HPDE6-E6E7 (cell line): Measurements from ENCODE around the gene HLA-DQA1.
"Not testable (repeated sequence)": the region's sequence is repeated elsewhere in the genome, so short reads cannot be mapped to it uniquely, and the experiment has no call there.

Experiments used
- DNase-seq: peaks from one replicate; pipeline ENCODE4 v3.0.0; 2011; ENCODE audit warnings: missing footprints; ENCODE audit errors: extremely low spot score

The HLA-DQA1 gene

GRCh38 chr6:32622545-32623401 is 14.4 kb upstream of the HLA-DQA1 start:
- no peak for DNase-seq

GRCh38 chr6:32623693-32624092 is 13.5 kb upstream of the HLA-DQA1 start:
- DNase-seq, result no peak

- no peak for DNase-seq
These were observed 12.6 kb upstream of the HLA-DQA1 start for GRCh38 chr6:32624565-32624964.

GRCh38 chr6:32625137-32625536 is 12.1 kb upstream of the HLA-DQA1 start:
- DNase-seq, result no peak

GRCh38 chr6:32627249-32627648 is 10.0 kb upstream of the HLA-DQA1 start:
- DNase-seq, result no peak

GRCh38 chr6:32627831-32628230 is 9.4 kb upstream of the HLA-DQA1 start:
- DNase-seq, result peak; percentile 26

- DNase-seq, result not testable (repeated sequence)
These were observed 7.4 kb upstream of the HLA-DQA1 start for GRCh38 chr6:32629793-32630192.

- no peak for DNase-seq
These were observed 1.6 kb upstream of the HLA-DQA1 start for GRCh38 chr6:32635526-32636123.

- no peak for DNase-seq
These were observed 677 bp downstream of the HLA-DQA1 start for GRCh38 chr6:32637883-32638282.

- no peak for DNase-seq
These were observed 1.5 kb downstream of the HLA-DQA1 start for GRCh38 chr6:32638532-32639219.

GRCh38 chr6:32639440-32640394 is 2.5 kb downstream of the HLA-DQA1 start:
- no peak for DNase-seq

- no peak for DNase-seq
These were observed 3.9 kb downstream of the HLA-DQA1 start for GRCh38 chr6:32641122-32641521.

GRCh38 chr6:32641785-32642719 is 4.8 kb downstream of the HLA-DQA1 start:
- DNase-seq, result not testable (repeated sequence)

- DNase-seq, result no peak
These were observed 5.5 kb downstream of the HLA-DQA1 start for GRCh38 chr6:32642720-32643106.

- no peak for DNase-seq
These were observed 6.7 kb downstream of the HLA-DQA1 start for GRCh38 chr6:32643904-32644303.

- DNase-seq, result no peak
These were observed 8.0 kb downstream of the HLA-DQA1 start for GRCh38 chr6:32645047-32645703.

- DNase-seq, result no peak
These were observed 18.1 kb downstream of the HLA-DQA1 start for GRCh38 chr6:32655203-32655710.

GRCh38 chr6:32657329-32657728 is 20.1 kb downstream of the HLA-DQA1 start:
- DNase-seq, result not testable (repeated sequence)

- not testable (repeated sequence) for DNase-seq
These were observed 20.6 kb downstream of the HLA-DQA1 start for GRCh38 chr6:32657819-32658218.
